Smooth muscle cell of bladder (primary cell): ENCODE measurements around the gene HENMT1. TPM values are rescaled to one million over a fixed set of nuclear protein-coding genes. Genes with fewer than 3 reads are reported as not detected.

ENCODE experiments used
- total RNA-seq: library from RNA; depleted of rRNA; stranded (reverse); fragments of >200 nt; gene quantifications from 2 replicates; pipeline ENCODE4 v1.2.3, GENCODE V29; 2014

Gene HENMT1
- 1.8 and 2.3 TPM in 2 replicates for total RNA-seq

DNA sequence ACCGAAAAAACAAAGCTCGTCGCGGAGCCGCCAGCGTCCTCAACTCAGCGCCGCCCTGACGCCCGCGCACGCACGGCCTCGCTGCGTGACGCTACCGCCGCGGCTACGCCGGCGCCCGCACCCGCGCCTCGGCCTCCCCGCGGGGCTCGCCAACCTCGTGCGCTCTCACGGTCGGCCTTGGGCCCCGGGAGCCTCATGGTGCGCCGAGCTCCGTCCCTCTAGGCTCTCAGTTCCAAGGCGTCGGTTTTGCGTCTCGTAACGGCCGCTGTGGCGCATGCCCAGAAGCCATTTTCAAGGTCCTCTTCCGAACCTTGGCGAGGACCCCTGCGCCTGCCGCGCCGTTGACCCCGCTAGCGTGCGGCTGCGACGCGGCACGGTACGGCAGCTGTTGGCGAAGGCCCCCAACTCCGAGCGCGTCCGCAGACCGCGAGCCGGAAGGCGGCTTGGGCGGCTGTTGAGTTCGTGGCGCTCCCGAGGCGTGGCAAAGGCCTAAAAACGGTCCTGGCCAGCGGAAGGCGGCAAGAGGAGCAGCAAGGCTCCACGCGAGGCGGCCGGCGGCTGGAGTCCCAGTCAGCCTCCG lies at the start of gene HENMT1:
HENMT1 (minus strand) TSS at position 64 of the 580 bp plus-strand sequence. CDS start 1,209 bp downstream, outside the sequence.

DNA sequence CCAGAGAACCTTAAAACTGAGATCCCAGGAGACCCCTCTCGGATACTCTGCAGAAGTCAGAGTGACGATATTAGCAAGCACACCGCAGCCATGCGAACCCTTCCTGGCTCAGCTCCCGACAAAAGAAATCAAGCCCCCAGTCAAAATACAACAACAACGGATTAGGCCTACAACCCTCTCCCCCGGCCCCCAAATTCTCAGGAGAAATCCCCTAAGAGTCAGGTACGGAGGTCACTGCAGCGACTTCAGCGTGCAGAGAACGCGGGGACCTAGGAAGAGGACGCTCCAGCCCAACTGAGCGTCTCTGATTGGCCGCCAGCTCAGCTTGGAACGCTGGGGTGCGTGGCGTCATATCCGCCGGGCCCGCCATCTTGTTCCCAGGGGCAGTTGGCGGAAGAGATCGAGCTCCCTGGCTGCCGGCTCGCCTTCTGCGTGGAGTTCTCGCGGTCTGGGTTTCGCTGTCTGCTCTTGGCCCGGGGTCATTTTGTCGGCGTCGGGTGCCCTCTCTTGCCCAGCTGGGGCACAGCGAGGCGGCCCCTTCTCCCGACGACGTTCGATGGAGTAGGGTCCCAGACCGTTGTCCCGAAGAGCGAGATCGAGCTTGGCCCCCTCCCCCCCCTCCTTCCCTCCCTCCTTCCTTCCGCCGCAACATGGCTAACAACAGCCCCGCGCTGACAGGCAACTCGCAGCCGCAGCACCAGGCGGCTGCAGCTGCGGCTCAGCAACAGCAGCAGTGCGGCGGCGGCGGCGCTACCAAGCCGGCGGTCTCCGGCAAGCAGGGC lies 31.2 kb upstream of the HENMT1 start, which contains the start of gene PRPF38B:
PRPF38B (plus strand) TSS at position 369 of the 782 bp plus-strand sequence; CDS start at position 651, 282 bp downstream.

Other genes with a start within 250 kb of the HENMT1 start
- not detected in 2 replicates for gene NBPF6, start 210.8 kb downstream of the HENMT1 start, total RNA-seq
- 36.3 and 46.1 TPM in 2 replicates for gene EEIG2, start 101.0 kb downstream of the HENMT1 start, total RNA-seq
- 8.8 and 11.6 TPM in 2 replicates for gene PRPF38B, start 31.2 kb upstream of the HENMT1 start, total RNA-seq
- under 0.01 TPM in 2 replicates for gene FNDC7, start 51.8 kb upstream of the HENMT1 start, total RNA-seq
- 50.9 and 54.6 TPM in 2 replicates for gene STXBP3, start 85.6 kb upstream of the HENMT1 start, total RNA-seq
- gene AKNAD1, start 196.0 kb upstream of the HENMT1 start, total RNA-seq: not detected in 2 replicates
- gene GPSM2, start 215.9 kb upstream of the HENMT1 start, total RNA-seq: 11.9 and 14.8 TPM in 2 replicates